Fibroblast of lung (primary cell): ENCODE measurements around the gene LUC7L3.
A peak's percentile ranks its signal among the peaks of the same experiment; 100 is the strongest.

Experiments
- EZH2 ChIP-seq: IDR thresholded peaks from 2 replicates; pipeline ENCODE4 v1.5.1; 2012; ENCODE audit warnings: low read length, control low read depth, mild to moderate bottlenecking; ENCODE audit errors: missing control alignments
- TF ChIP-seq, protein P1 (sequence below), 2 donors: IDR thresholded peaks in 1 of 2; conservative IDR thresholded peaks in 1 of 2; 1 replicate in 1 of 2; 2 replicates in 1 of 2; pipeline ENCODE4 v1.5.1; 2011 to 2012; ENCODE audit warnings: low read length in 2 of 2, control low read depth in 1 of 2, inconsistent platforms in 1 of 2, low read depth in 1 of 2, mild to moderate bottlenecking in 1 of 2

DNA sequence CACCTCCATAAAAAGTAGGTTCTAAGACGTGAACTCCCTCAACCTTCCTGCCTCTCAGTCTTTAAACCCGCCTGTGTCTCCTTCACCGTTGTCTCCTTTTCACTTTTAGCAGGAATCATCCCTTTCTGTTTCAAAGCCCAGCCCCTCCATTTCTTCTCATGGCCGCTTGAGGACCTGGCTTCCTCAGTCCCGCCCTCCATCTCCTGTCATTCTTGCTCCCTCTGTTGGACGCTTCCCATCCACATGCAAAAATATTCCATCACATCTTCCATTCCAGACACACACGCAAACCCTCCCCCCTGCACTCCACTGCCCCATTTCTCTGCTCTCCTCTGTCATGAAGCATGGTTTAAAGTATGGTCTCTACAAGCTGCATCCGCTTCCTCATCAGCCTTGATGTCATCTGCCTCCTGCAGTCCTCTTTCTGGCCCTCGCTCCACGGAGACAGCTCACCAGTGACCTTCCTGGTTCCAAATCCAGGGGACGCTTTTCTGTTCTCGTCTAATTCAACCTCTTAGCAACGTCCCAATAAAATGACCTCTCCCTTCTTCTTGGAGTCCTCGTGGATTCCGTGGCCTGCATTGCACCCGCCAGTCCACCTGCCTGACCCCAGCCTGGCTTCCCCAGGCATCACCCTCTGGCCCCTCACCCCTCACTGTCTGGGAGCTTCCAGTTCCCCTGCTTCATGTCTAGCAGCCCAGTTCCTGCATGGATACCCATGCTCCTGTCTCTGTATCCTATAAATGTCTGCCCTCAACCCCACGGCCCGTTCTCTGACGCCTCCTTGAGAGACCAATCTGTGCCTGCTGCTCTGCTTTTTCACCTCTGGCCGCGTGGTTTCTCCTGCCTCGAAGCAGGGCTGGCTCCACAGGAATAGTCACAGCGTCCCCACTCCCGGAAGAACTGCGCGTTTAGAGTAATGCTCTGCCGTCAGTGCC lies 37.9 kb upstream of the LUC7L3 start:
- TF ChIP-seq, protein P1, sequence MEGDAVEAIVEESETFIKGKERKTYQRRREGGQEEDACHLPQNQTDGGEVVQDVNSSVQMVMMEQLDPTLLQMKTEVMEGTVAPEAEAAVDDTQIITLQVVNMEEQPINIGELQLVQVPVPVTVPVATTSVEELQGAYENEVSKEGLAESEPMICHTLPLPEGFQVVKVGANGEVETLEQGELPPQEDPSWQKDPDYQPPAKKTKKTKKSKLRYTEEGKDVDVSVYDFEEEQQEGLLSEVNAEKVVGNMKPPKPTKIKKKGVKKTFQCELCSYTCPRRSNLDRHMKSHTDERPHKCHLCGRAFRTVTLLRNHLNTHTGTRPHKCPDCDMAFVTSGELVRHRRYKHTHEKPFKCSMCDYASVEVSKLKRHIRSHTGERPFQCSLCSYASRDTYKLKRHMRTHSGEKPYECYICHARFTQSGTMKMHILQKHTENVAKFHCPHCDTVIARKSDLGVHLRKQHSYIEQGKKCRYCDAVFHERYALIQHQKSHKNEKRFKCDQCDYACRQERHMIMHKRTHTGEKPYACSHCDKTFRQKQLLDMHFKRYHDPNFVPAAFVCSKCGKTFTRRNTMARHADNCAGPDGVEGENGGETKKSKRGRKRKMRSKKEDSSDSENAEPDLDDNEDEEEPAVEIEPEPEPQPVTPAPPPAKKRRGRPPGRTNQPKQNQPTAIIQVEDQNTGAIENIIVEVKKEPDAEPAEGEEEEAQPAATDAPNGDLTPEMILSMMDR (conservative IDR thresholded peaks at IDR 0.05 in 1 of 2, IDR thresholded peaks at IDR 0.05 in 1 of 2; ENCODE audit: low read depth in 1 of 2, low read length in 2 of 2) = peak; percentile 62 to 74
- TF ChIP-seq EZH2 = no peak
